Stimulated activated naive CD4-positive, alpha-beta T cell treated with Interleukin-2 at 50 U/mL for 16 hours (primary cell): ENCODE data around the gene QSOX2.

Source experiments
- DNase-seq: peaks from one replicate; lab custom pipeline; 2025; lab: John Stamatoyannopoulos, UW

Gene QSOX2

GRCh38 chr9:136245219-136246150 is at the start of gene QSOX2:
Gene QSOX2 (minus strand): TSS chr9:136245812. CDS start chr9:136245803, 9 bp downstream.
- DNase-seq = peak; percentile 79

- DNase-seq = no peak
Measured at GRCh38 chr9:136295055-136295454, 49.4 kb upstream of the QSOX2 start.

GRCh38 chr9:136294437-136294836 is 48.8 kb upstream of the QSOX2 start:
- no peak for DNase-seq

GRCh38 chr9:136293476-136294077 is 48.0 kb upstream of the QSOX2 start:
- DNase-seq = no peak

- DNase-seq = no peak
Measured at GRCh38 chr9:136292591-136293448, 47.2 kb upstream of the QSOX2 start.

GRCh38 chr9:136292026-136292538 is 46.5 kb upstream of the QSOX2 start:
- no peak for DNase-seq

- DNase-seq = no peak
Measured at GRCh38 chr9:136291306-136292025, 45.9 kb upstream of the QSOX2 start.

- DNase-seq = no peak
Measured at GRCh38 chr9:136290508-136291000, 44.9 kb upstream of the QSOX2 start.

GRCh38 chr9:136289651-136290507 is 44.3 kb upstream of the QSOX2 start:
- no peak for DNase-seq

- no peak for DNase-seq
Measured at GRCh38 chr9:136287960-136288753, 42.5 kb upstream of the QSOX2 start.

- DNase-seq = no peak
Measured at GRCh38 chr9:136286987-136287379, 41.4 kb upstream of the QSOX2 start.

- DNase-seq = no peak
Measured at GRCh38 chr9:136286359-136286986, 40.9 kb upstream of the QSOX2 start.

- no peak for DNase-seq
Measured at GRCh38 chr9:136285501-136286358, 40.1 kb upstream of the QSOX2 start.

- DNase-seq = no peak
Measured at GRCh38 chr9:136284951-136285350, 39.3 kb upstream of the QSOX2 start.

GRCh38 chr9:136284311-136284710 is 38.7 kb upstream of the QSOX2 start:
- no peak for DNase-seq

- DNase-seq = peak; percentile 69
Measured at GRCh38 chr9:136283291-136284235, 38.0 kb upstream of the QSOX2 start.
